Loucy (cell line): ENCODE measurements around the gene TOPBP1.

Experiments
- H2AFZ ChIP-seq: fragments of 200-600 bp; sonication (generic); 2 replicates; pipeline ENCODE4 v1.6.0; 2016; ENCODE audit warnings: antibody characterized with exemption, mild to moderate bottlenecking, low read length, moderate library complexity
- H3F3A ChIP-seq: fragments of 200-600 bp; 2 replicates; pipeline ENCODE4 v1.6.0; 2016; ENCODE audit warnings: antibody characterized with exemption, low read depth, mild to moderate bottlenecking
- H3K27me3 ChIP-seq: fragments of 200-600 bp; sonication (generic); 2 replicates; pipeline ENCODE4 v1.6.1; 2014; ENCODE audit warnings: low read length, mild to moderate bottlenecking; ENCODE audit not compliant: insufficient read depth, poor library complexity, severe bottlenecking
- H3K36me3 ChIP-seq: fragments of 200-600 bp; sonication (generic); 2 replicates; pipeline ENCODE4 v1.6.1; 2016; ENCODE audit warnings: low read length; ENCODE audit not compliant: insufficient read depth
- H3K4me1 ChIP-seq: fragments of 200-600 bp; sonication (generic); 2 replicates; pipeline ENCODE4 v1.5.1; 2014; ENCODE audit warnings: low read length, mild to moderate bottlenecking; ENCODE audit not compliant: insufficient read depth, poor library complexity, severe bottlenecking
- H3K4me2 ChIP-seq: fragments of 200-600 bp; sonication (generic); 2 replicates; pipeline ENCODE4 v1.6.0; 2014; ENCODE audit warnings: antibody characterized with exemption, low read length, low read depth, mild to moderate bottlenecking; ENCODE audit not compliant: poor library complexity, severe bottlenecking
- H3K4me3 ChIP-seq: fragments of 200-600 bp; sonication (generic); 2 replicates; pipeline ENCODE4 v1.5.1; 2014; ENCODE audit warnings: low read length, mild to moderate bottlenecking, mixed read lengths; ENCODE audit not compliant: poor library complexity, severe bottlenecking
- H3K79me2 ChIP-seq: fragments of 200-600 bp; sonication (generic); 2 replicates; pipeline ENCODE4 v1.6.1; 2014; ENCODE audit warnings: low read length; ENCODE audit not compliant: insufficient read depth
- H3K9ac ChIP-seq: fragments of 200-600 bp; sonication (generic); 2 replicates; pipeline ENCODE4 v1.6.0; 2014; ENCODE audit warnings: mild to moderate bottlenecking, low read depth, low read length, moderate library complexity; ENCODE audit not compliant: poor library complexity, severe bottlenecking
- H3K9me2 ChIP-seq: fragments of 200-600 bp; sonication (generic); replicated peaks from 2 replicates; pipeline ENCODE4 v1.6.1; 2016; ENCODE audit warnings: low read depth, low read length, mixed read lengths
- H3K9me3 ChIP-seq: fragments of 200-600 bp; sonication (generic); 2 replicates; pipeline ENCODE4 v1.6.1; 2014; ENCODE audit warnings: mild to moderate bottlenecking, antibody characterized with exemption, low read length, low read depth; ENCODE audit not compliant: insufficient read depth
- H4K20me1 ChIP-seq: fragments of 200-600 bp; sonication (generic); 2 replicates; pipeline ENCODE4 v1.6.0; 2014; ENCODE audit warnings: antibody characterized with exemption, low read length, mild to moderate bottlenecking; ENCODE audit not compliant: insufficient read depth, poor library complexity, severe bottlenecking
- CTCF ChIP-seq: fragments of 200-600 bp; sonication (generic); conservative IDR thresholded peaks from 2 replicates; pipeline ENCODE4 v1.5.1; 2014; ENCODE audit warnings: mild to moderate bottlenecking, antibody characterized with exemption, low read length
- EZH2phosphoT487 ChIP-seq: fragments of 200-600 bp; IDR thresholded peaks from 2 replicates; pipeline ENCODE4 v1.6.1; 2018; ENCODE audit warnings: antibody characterized with exemption, mild to moderate bottlenecking, moderate library complexity, borderline replicate concordance

The TOPBP1 gene

GRCh38 chr3:133592843-133593242 lies 68.9 kb downstream of the TOPBP1 start:
- H3K27me3 ChIP-seq, result no peaks in the 10 kb centered on the region
- no peak overlapping the region for H2AFZ ChIP-seq
- H3K79me2 ChIP-seq, result no peaks in the 10 kb centered on the region
- H3K4me3 ChIP-seq, result no peak overlapping the region
- H3K36me3 ChIP-seq, result peaks cover 20% of the 10 kb centered on the region; the same call in 1 of the 2 replicates
- H3K9me3 ChIP-seq, result no peaks in the 10 kb centered on the region
- peaks cover 9% of the 10 kb centered on the region for H4K20me1 ChIP-seq
- H3F3A ChIP-seq, result peaks cover 4% of the 10 kb centered on the region; the same call in 1 of the 2 replicates
- H3K9me2 ChIP-seq, result no peaks in the 10 kb centered on the region
- no peak overlapping the region for H3K9ac ChIP-seq
- no peak for TF ChIP-seq CTCF
- H3K4me2 ChIP-seq, result no peak overlapping the region
- no peaks in the 10 kb centered on the region for H3K4me1 ChIP-seq

- no peaks in the 10 kb centered on the region for H3K27me3 ChIP-seq
- peaks cover 4% of the 10 kb centered on the region; the same call in 1 of the 2 replicates for H3F3A ChIP-seq
- H3K9ac ChIP-seq, result no peak overlapping the region
- no peaks in the 10 kb centered on the region for H3K4me1 ChIP-seq
- no peak overlapping the region for H2AFZ ChIP-seq
- H3K4me3 ChIP-seq, result no peak overlapping the region
- no peaks in the 10 kb centered on the region for H3K79me2 ChIP-seq
- no peaks in the 10 kb centered on the region for H3K9me3 ChIP-seq
- no peak overlapping the region for H3K4me2 ChIP-seq
- no peaks in the 10 kb centered on the region for H3K9me2 ChIP-seq
- peaks cover 36% of the 10 kb centered on the region for H3K36me3 ChIP-seq
- peaks cover 19% of the 10 kb centered on the region for H4K20me1 ChIP-seq
- TF ChIP-seq EZH2phosphoT487, result no peak
- no peak for TF ChIP-seq CTCF
These were observed 70.4 kb downstream of the TOPBP1 start for GRCh38 chr3:133591271-133591742.

GRCh38 chr3:133589503-133589902 lies 72.2 kb downstream of the TOPBP1 start:
- H3K4me2 ChIP-seq, result no peak overlapping the region
- no peak overlapping the region for H3K4me3 ChIP-seq
- no peaks in the 10 kb centered on the region for H3K9me3 ChIP-seq
- no peaks in the 10 kb centered on the region for H3K9me2 ChIP-seq
- no peak for TF ChIP-seq EZH2phosphoT487
- TF ChIP-seq CTCF, result no peak
- no peaks in the 10 kb centered on the region for H3K79me2 ChIP-seq
- peaks cover 4% of the 10 kb centered on the region; the same call in 1 of the 2 replicates for H3F3A ChIP-seq
- H3K9ac ChIP-seq, result no peak overlapping the region
- no peaks in the 10 kb centered on the region for H3K4me1 ChIP-seq
- H3K36me3 ChIP-seq, result peaks cover 50% of the 10 kb centered on the region
- no peak overlapping the region for H2AFZ ChIP-seq
- H3K27me3 ChIP-seq, result no peaks in the 10 kb centered on the region
- H4K20me1 ChIP-seq, result peaks cover 19% of the 10 kb centered on the region
